HepG2 (cell line): ENCODE data around the gene LRRN1. TPM values are rescaled to one million over a fixed set of nuclear protein-coding genes. Genes with fewer than 3 reads are reported as not detected.

ENCODE experiments used
- ATAC-seq: fragments of 200-7000 bp; cut with Tn5 transposase; 3 replicates; pipeline ENCODE4 v1.9.1; 2020; ENCODE audit warnings: mild to moderate bottlenecking, moderate library complexity
- BruUV-seq: library from RNA; stranded (reverse); fragments of 400-500 nt; replicated peaks from 2 replicates; lab custom pipeline; 2021; lab: Mats Ljungman, UMichigan
- CTCF ChIA-PET: fragments of 300-600 bp; formaldehyde crosslinking; extraction: SDS; loops from one replicate; lab custom pipeline; 2021; ENCODE audit warnings: low total read pairs, inconsistent platforms, low intra/inter-chr PET ratio; lab: Yijun Ruan, JAX
- POLR2A ChIA-PET: fragments of 350-600 bp; sonication (Branson Sonifier 250); formaldehyde crosslinking; loops from one replicate; lab custom pipeline; 2020; ENCODE audit warnings: antibody characterized with exemption, inconsistent platforms; lab: Yijun Ruan, JAX
- DNase-seq: peaks from one replicate; pipeline ENCODE4 v3.0.0-alpha.2; 2015; ENCODE audit warnings: low spot score
- FAIRE-seq: peaks from 3 replicates; lab custom pipeline; 2011; peaks lifted over from hg19 to GRCh38; lab: Jason Lieb, UNC
- H2AFZ ChIP-seq: one replicate; pipeline ENCODE4 v1.6.1; 2011; ENCODE audit warnings: low read length, inconsistent platforms
- H3K27ac ChIP-seq: fragments of 300-600 bp; 3 replicates; pipeline ENCODE4 v1.8.0; 2011; ENCODE audit warnings: mixed run types, mild to moderate bottlenecking, mixed read lengths, low read length, inconsistent platforms; ENCODE audit not compliant: insufficient read depth; ENCODE audit errors: extremely low read length
- H3K27me3 ChIP-seq, 2 experiments: fragments of 200-600 bp in 1 of 2; 2 replicates in 1 of 2; 3 replicates in 1 of 2; pipeline versions ENCODE4 v1.6.0 to v1.8.0; 2011; ENCODE audit warnings: low read length in 2 of 2, mild to moderate bottlenecking in 2 of 2, moderate library complexity in 2 of 2, inconsistent platforms in 1 of 2; ENCODE audit not compliant: insufficient read depth in 2 of 2, control insufficient read depth in 1 of 2
- H3K36me3 ChIP-seq, 2 experiments: fragments of 200-600 bp in 1 of 2; replicated peaks in 1 of 2; 2 replicates in 1 of 2; 3 replicates in 1 of 2; pipeline versions ENCODE4 v1.5.1 to v1.8.0; 2011; ENCODE audit warnings: low read length in 2 of 2, inconsistent platforms in 1 of 2; ENCODE audit not compliant: insufficient read depth in 2 of 2, control insufficient read depth in 1 of 2
- H3K4me1 ChIP-seq: 2 replicates; pipeline ENCODE4 v1.5.1; 2012; ENCODE audit warnings: low read length, inconsistent platforms; ENCODE audit not compliant: insufficient read depth
- H3K4me2 ChIP-seq: 2 replicates; pipeline ENCODE4 v1.6.0; 2011; ENCODE audit warnings: low read depth, low read length, inconsistent platforms
- H3K4me3 ChIP-seq, 3 experiments: fragments of 200-600 bp in 1 of 3; sonication (generic), shearing (Covaris generic) in 1 of 3; replicated peaks in 1 of 3; 2 replicates each; pipeline ENCODE4 v1.5.1; 2011 to 2016; ENCODE audit warnings: low read length in 3 of 3, inconsistent platforms in 2 of 3, low read depth in 2 of 3, mild to moderate bottlenecking in 2 of 3, control low read depth in 1 of 3, mixed read lengths in 1 of 3; ENCODE audit not compliant: insufficient read depth in 1 of 3
- H3K79me2 ChIP-seq: one replicate; pipeline ENCODE4 v1.6.1; 2011; ENCODE audit warnings: low read length, inconsistent platforms; ENCODE audit not compliant: insufficient read depth
- H3K9ac ChIP-seq: 2 replicates; pipeline ENCODE4 v1.6.0; 2011; ENCODE audit warnings: mild to moderate bottlenecking, low read depth, low read length, inconsistent platforms; ENCODE audit not compliant: insufficient read depth
- H3K9me3 ChIP-seq: 2 replicates; pipeline ENCODE4 v1.5.1; 2012; ENCODE audit warnings: mild to moderate bottlenecking, low read length
- H4K20me1 ChIP-seq: 2 replicates; pipeline ENCODE4 v1.6.0; 2011; ENCODE audit warnings: inconsistent platforms, mild to moderate bottlenecking, low read length, moderate library complexity; ENCODE audit not compliant: insufficient read depth
- FOXA1 ChIP-seq, 2 experiments: fragments of 450-650 bp in 1 of 2; sonication (generic) in 1 of 2; formaldehyde crosslinking in 1 of 2; IDR thresholded peaks; 2 replicates each; pipeline versions ENCODE4 v1.4.0 to v1.6.1; 2016 to 2020; ENCODE audit warnings: missing genetic modification reagents in 1 of 2
- HNF1B ChIP-seq: sonication (generic); formaldehyde crosslinking; IDR thresholded peaks from 2 replicates; pipeline ENCODE4 v1.5.1; 2020; ENCODE audit warnings: mild to moderate bottlenecking, moderate library complexity, missing genetic modification reagents
- IRF2 ChIP-seq: IDR thresholded peaks from 2 replicates; pipeline ENCODE4 v1.6.1; 2018; ENCODE audit warnings: missing genetic modification reagents, missing compliant biosample characterization
- JUNB ChIP-seq: sonication (generic); formaldehyde crosslinking; IDR thresholded peaks from 2 replicates; pipeline ENCODE4 v1.8.0; 2022; ENCODE audit warnings: missing genetic modification reagents, mild to moderate bottlenecking, borderline replicate concordance
- MTF2 ChIP-seq: sonication (generic); formaldehyde crosslinking; IDR thresholded peaks from 2 replicates; pipeline ENCODE4 v1.5.0; 2020; ENCODE audit warnings: missing genetic modification reagents, borderline replicate concordance
- NCOR1 ChIP-seq: fragments of 200-600 bp; sonication (generic); IDR thresholded peaks from 2 replicates; pipeline ENCODE4 v1.7.0; 2017; ENCODE audit warnings: antibody characterized with exemption, low read length, borderline replicate concordance
- PAX8 ChIP-seq: sonication (generic); formaldehyde crosslinking; IDR thresholded peaks from 2 replicates; pipeline ENCODE4 v1.8.0; 2022; ENCODE audit warnings: mild to moderate bottlenecking, missing genetic modification reagents, borderline replicate concordance
- PITX1 ChIP-seq: sonication (generic); formaldehyde crosslinking; IDR thresholded peaks from 2 replicates; pipeline ENCODE4 v1.5.1; 2020; ENCODE audit warnings: mild to moderate bottlenecking, missing genetic modification reagents
- ZNF263 ChIP-seq: sonication (generic); formaldehyde crosslinking; IDR thresholded peaks from 2 replicates; pipeline ENCODE4 v1.4.0; 2020; ENCODE audit warnings: missing genetic modification reagents
- ZNF326 ChIP-seq: sonication (generic); formaldehyde crosslinking; IDR thresholded peaks from 2 replicates; pipeline ENCODE4 v1.4.0; 2020; ENCODE audit warnings: missing genetic modification reagents, borderline replicate concordance
- ZNF770 ChIP-seq: sonication (generic); formaldehyde crosslinking; IDR thresholded peaks from 2 replicates; pipeline ENCODE4 v1.5.0; 2020; ENCODE audit warnings: mild to moderate bottlenecking, missing genetic modification reagents
- ZNF839 ChIP-seq: sonication (generic); formaldehyde crosslinking; IDR thresholded peaks from 2 replicates; pipeline ENCODE4 v1.4.0; 2020; ENCODE audit warnings: missing genetic modification reagents, mild to moderate bottlenecking, borderline replicate concordance
- WGBS: methylation state at CpG from one replicate; pipeline ENCODE4 v1.1.6; 2017; ENCODE audit warnings: low lambda C conversion rate; 5-methylcytosine and 5-hydroxymethylcytosine counted together
- in situ Hi-C: cut with HindIII; loops from 2 replicates; pipeline ENCODE4 v1.10.0; 2017; ENCODE audit warnings: low pct_unique_long_range_greater_than_20kb; ENCODE audit not compliant: extremely low pct_ligation_motif_present
- intact Hi-C: fragments of 100-400 bp; cut with micrococcal nuclease; formaldehyde crosslinking; loops from one replicate; pipeline ENCODE4 v1.10.0; 2022; ENCODE audit not compliant: unreplicated experiment
- polyA plus RNA-seq, 8 experiments: library from polyadenylated mRNA; depleted of rRNA in 3 of 8; stranded (reverse) in 7 of 8; unstranded in 1 of 8; fragments of >200 nt; fragmentation: Illumina TruSeq in 4 of 8; extraction: Trizol in 4 of 8; gene quantifications; 2 replicates each; pipeline versions ENCODE4 v1.2.1 to v1.2.3, GENCODE V29; 2011 to 2016; ENCODE audit warnings: low read depth in 4 of 8, missing spikeins in 1 of 8, mixed read lengths in 1 of 8; ENCODE audit not compliant: insufficient read depth in 1 of 8
- total RNA-seq, 5 experiments: library from RNA; depleted of rRNA; stranded (reverse); fragments of >200 nt; fragmentation: Illumina TruSeq; extraction: Trizol; gene quantifications; 2 replicates each; pipeline ENCODE4 v1.2.3, GENCODE V29; 2016; ENCODE audit warnings: low read depth in 1 of 5
- TF ChIP-seq, protein P1 (sequence below): IDR thresholded peaks from 2 replicates; pipeline ENCODE4 v1.6.1; 2012; ENCODE audit warnings: inconsistent platforms

LRRN1 gene
- total and polyA plus RNA-seq, 2 of the 13 experiments (the other 11 are each of a cell fraction or from before 2014, with no cell fraction given), result not detected

DNA sequence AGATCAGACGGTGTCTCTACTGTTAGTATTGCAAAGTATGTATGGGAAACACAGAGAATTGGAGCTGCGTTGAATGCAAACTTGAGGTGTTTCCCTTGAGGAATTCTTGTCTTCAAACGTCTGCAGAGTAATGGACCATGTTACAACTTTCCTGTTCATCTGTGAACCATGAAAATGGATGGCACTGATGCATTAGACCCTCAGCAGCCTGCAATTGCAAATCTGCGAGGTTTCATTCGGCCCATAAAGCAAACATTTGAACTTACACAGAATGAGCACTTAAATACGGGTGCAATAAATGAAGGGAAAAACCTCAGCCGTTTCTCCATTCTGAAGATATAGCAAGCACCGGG is 49.7 kb downstream of the LRRN1 start:
- intact Hi-C loops, result no loop called here
- CTCF ChIA-PET, result no interaction called here
- POLR2A ChIA-PET, result no interaction called here
- no peaks in the 10 kb centered on the region for H3K27me3 ChIP-seq
- no TSS peak for BruUV-seq
- H3K36me3 ChIP-seq, result no peaks in the 10 kb centered on the region
- no peaks in the 10 kb centered on the region for H4K20me1 ChIP-seq
- WGBS, result 42% methylated on average over 8 of the region's 8 CpGs
- H3K9ac ChIP-seq, result no peak overlapping the region
- TF ChIP-seq JUNB (no peak), MTF2 (CRISPR knock-in tag) (no peak), HNF1B (CRISPR knock-in tag) (no peak), ZNF326 (CRISPR knock-in tag) (no peak), PITX1 (no peak)
- TF ChIP-seq, protein P1, sequence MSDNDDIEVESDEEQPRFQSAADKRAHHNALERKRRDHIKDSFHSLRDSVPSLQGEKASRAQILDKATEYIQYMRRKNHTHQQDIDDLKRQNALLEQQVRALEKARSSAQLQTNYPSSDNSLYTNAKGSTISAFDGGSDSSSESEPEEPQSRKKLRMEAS, result no peak
- no peaks in the 10 kb centered on the region for H3K79me2 ChIP-seq
- no peaks in the 10 kb centered on the region for H3K9me3 ChIP-seq
- peaks cover 8% of the 10 kb centered on the region for H3K4me1 ChIP-seq
- no peak overlapping the region for H2AFZ ChIP-seq
- in situ Hi-C loops, result no loop called here
- no peak for DNase-seq
- no peak overlapping the region for H3K4me2 ChIP-seq
- H3K4me3 ChIP-seq, result no peak overlapping the region
- no peak for FAIRE-seq
- H3K27ac ChIP-seq, result no peak overlapping the region
- no peak for ATAC-seq

GRCh38 chr3:3851621-3852323 is 52.5 kb downstream of the LRRN1 start:
- peaks cover 8% of the 10 kb centered on the region for H3K4me1 ChIP-seq
- no peak overlapping the region for H2AFZ ChIP-seq
- ATAC-seq (no peak), FAIRE-seq (no peak), DNase-seq (no peak)
- no peak overlapping the region for H3K27ac ChIP-seq
- no peaks in the 10 kb centered on the region for H3K36me3 ChIP-seq
- ChIA-PET POLR2A (no interaction called here), CTCF (no interaction called here)
- H3K9me3 ChIP-seq, result no peaks in the 10 kb centered on the region
- H3K27me3 ChIP-seq, result no peaks in the 10 kb centered on the region
- intact Hi-C loops, result no loop called here
- WGBS, result 5% methylated on average over 4 of the region's 4 CpGs
- H3K79me2 ChIP-seq, result no peaks in the 10 kb centered on the region
- no TSS peak for BruUV-seq
- in situ Hi-C loops, result no loop called here
- no peak overlapping the region for H3K9ac ChIP-seq
- H3K4me2 ChIP-seq, result no peak overlapping the region
- no peak overlapping the region for H3K4me3 ChIP-seq
- H4K20me1 ChIP-seq, result no peaks in the 10 kb centered on the region
- no peak for TF ChIP-seq ZNF839 (CRISPR knock-in tag)
- TF ChIP-seq NCOR1, result no peak
- TF ChIP-seq IRF2 (CRISPR knock-in tag), result no peak
- TF ChIP-seq PAX8 (CRISPR knock-in tag), result no peak
- TF ChIP-seq ZNF770, result no peak
- TF ChIP-seq, protein P1, result no peak
- no peak for TF ChIP-seq ZNF263
- TF ChIP-seq FOXA1 (IDR thresholded peaks at IDR 0.05), result no peak
- TF ChIP-seq FOXA1 (CRISPR knock-in tag; IDR thresholded peaks at IDR 0.05), result no peak
